Fibroblast of villous mesenchyme (primary cell): Measurements from ENCODE around the gene MSI2. TPM values are rescaled to one million over a fixed set of nuclear protein-coding genes. Genes with fewer than 3 reads are reported as not detected.

Source experiments
- DNase-seq: peaks from one replicate; pipeline ENCODE4 v3.0.0-alpha.2; 2010; ENCODE audit warnings: low read depth
- H3K4me3 ChIP-seq: 2 replicates; pipeline ENCODE4 v1.5.1; 2011; ENCODE audit warnings: low read depth, mild to moderate bottlenecking, low read length
- total RNA-seq: library from RNA; depleted of rRNA; stranded (reverse); fragments of >200 nt; gene quantifications from 2 replicates; pipeline ENCODE4 v1.2.3, GENCODE V29; 2012
- TF ChIP-seq, protein P1 (sequence below): IDR thresholded peaks from 2 replicates; pipeline ENCODE4 v1.5.1; 2012; ENCODE audit warnings: low read depth, mild to moderate bottlenecking, low read length; ENCODE audit not compliant: insufficient read depth

The MSI2 gene
- total RNA-seq, 1 donor, result 50.1 TPM

- TF ChIP-seq, protein P1, sequence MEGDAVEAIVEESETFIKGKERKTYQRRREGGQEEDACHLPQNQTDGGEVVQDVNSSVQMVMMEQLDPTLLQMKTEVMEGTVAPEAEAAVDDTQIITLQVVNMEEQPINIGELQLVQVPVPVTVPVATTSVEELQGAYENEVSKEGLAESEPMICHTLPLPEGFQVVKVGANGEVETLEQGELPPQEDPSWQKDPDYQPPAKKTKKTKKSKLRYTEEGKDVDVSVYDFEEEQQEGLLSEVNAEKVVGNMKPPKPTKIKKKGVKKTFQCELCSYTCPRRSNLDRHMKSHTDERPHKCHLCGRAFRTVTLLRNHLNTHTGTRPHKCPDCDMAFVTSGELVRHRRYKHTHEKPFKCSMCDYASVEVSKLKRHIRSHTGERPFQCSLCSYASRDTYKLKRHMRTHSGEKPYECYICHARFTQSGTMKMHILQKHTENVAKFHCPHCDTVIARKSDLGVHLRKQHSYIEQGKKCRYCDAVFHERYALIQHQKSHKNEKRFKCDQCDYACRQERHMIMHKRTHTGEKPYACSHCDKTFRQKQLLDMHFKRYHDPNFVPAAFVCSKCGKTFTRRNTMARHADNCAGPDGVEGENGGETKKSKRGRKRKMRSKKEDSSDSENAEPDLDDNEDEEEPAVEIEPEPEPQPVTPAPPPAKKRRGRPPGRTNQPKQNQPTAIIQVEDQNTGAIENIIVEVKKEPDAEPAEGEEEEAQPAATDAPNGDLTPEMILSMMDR, result no peak
- H3K4me3 ChIP-seq, result no peak overlapping the region
- DNase-seq, result no peak
Observed at GRCh38 chr17:57602896-57603295, 346.6 kb downstream of the MSI2 start.

DNA sequence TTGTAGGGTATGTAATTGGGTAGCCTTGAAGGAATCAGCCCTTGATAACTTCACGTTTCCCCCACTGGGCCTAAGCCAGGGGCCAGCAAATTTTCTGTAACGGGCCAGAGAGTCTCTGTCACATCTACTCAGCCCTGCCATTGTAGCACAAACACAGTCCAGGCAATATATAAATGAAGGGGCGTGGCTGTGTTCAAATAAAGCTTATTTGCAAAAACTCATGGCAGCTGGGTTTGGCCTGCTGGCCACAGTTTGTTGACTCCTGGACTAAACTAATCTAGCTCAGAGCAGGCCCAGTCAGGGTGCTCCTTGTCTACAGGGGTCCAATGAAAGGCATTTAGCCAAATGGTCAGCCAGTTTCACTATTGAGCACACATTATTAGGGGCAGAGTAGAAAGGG, 347.2 kb downstream of the MSI2 start:
- DNase-seq, result no peak
- H3K4me3 ChIP-seq, result no peak overlapping the region
- TF ChIP-seq, protein P1, result no peak

DNA sequence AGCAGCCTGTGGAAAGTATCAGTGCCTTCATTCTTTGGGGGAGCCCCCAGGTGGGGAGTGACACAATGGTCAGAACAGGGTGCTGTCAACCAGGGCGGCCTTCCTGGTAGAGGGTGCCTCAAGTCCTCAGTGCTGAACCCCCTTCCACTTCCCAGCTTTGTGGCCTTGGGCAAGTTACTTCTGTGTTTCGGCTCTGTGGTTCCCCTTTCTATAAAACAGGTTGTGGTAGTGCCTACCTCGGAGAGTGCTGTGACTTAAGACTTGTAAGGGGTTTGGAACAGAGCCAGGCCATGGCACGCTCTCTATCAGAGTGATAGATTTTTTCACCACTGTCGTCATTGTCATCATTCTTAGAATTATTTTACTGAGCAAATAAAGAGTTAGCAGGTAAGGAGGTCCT, 347.7 kb downstream of the MSI2 start:
- no peak overlapping the region for H3K4me3 ChIP-seq
- TF ChIP-seq, protein P1, result no peak
- DNase-seq, result no peak

DNA sequence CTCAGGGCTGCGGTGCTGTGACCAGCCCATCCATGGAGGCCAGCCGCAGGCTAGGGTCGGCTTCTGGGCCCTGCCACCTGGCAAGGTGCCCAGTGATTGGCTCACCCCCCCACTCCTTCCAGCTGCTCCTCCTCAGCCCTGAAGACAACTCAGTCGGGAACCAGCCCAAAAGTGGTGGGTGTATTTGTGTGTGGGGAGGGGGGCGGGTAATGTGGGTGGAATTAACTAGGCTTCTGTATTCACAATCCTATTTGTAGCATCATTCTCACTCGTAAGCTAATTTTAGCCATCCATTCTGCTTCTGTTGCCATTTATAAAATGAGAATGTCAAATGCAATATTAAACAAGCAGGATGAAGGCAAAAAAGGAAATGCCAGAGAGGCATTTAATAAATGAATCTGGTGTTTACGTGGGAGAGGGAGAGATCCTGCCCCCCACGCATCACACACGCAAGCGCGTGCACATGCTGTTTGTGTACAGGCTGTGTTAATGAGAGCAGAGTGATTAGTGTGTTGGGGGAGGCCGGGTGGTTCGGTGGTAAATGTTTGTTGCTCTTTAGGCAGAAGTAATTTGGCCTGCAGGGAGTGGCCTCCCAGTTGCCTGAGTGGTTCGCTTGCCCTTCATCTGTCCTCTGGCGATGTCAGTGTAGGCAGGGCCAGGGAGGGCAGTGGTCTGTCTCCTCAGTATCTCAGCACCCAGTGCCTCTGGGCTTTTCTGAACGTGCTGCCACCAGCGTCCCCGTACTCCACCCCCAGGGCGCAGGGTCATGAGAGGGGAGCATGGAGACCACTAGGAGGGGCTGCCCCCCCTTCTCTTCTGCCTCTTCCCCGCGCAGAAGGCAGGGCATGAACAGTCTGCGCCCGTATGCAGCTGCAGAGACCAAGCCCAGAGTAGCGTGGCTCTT, 348.7 kb downstream of the MSI2 start:
- peak overlapping the region; percentile 12 for H3K4me3 ChIP-seq

GRCh38 chr17:57605675-57606105, 349.4 kb downstream of the MSI2 start:
- TF ChIP-seq, protein P1, result no peak
- H3K4me3 ChIP-seq, result no peak overlapping the region
- peak; percentile 66 for DNase-seq

More for the DNA sequence above, 348.7 kb downstream of the MSI2 start:
- DNase-seq, result peak; percentile 72
- TF ChIP-seq, protein P1, result no peak

DNA sequence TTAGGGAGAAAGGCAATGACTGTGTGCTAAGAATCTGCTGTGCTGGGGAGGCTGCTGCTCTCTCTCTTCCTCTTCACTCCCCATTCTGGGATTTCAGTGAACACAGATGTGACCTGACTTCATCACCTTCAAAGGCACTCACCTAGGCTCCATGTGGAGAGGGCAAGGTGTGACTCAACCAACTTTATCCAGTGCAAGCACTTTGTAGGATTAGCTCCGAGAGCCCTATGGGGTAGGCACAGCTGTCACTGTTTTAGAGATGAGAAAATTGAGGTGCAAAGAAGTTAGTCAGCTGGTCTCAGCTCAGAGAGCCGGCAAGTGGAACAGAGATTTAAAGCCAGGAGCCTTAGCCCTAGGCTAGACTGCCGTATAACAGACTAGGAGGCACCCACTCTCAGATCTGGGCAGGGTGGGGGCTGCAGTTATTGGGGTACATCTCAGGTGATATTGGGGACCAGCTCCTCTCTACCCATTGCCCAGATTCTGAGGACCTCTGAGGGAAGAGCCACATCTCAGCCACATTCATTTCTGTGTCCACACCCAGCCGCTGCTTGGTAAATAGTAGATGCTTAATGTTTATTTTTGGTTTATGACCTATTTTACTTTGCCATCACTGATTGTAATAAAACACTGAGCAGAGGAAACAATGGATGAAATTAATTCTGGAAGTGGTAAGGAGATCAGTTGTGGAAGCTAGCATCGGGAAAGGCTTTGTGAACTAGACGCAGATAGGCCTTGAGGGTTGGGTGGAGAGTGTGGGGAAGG, 350.0 kb downstream of the MSI2 start:
- TF ChIP-seq, protein P1, result no peak
- H3K4me3 ChIP-seq, result no peak overlapping the region
- no peak for DNase-seq
